Vagina (tissue), 2 donors: ENCODE results near the gene SPON1.

ENCODE experiments used
- CTCF ChIP-seq, 3 experiments: fragments of 450-650 bp in 2 of 3; fragments of 200-600 bp in 1 of 3; sonication (generic) in 1 of 3; IDR thresholded peaks; one replicate each; pipeline ENCODE4 v1.5.1; 2017 to 2019; ENCODE audit warnings: antibody characterized with exemption in 3 of 3, mild to moderate bottlenecking in 2 of 3, moderate library complexity in 2 of 3
- POLR2A ChIP-seq, 2 donors: fragments of 450-650 bp; IDR thresholded peaks; one replicate each; pipeline ENCODE4 v1.6.1; 2017; ENCODE audit warnings: antibody characterized with exemption in 2 of 2, mild to moderate bottlenecking in 2 of 2, moderate library complexity in 2 of 2
- POLR2AphosphoS5 ChIP-seq, 2 donors: sonication (generic); formaldehyde crosslinking; IDR thresholded peaks; one replicate each; pipeline ENCODE4 v1.9.0; 2017; ENCODE audit warnings: antibody characterized with exemption in 2 of 2, mild to moderate bottlenecking in 2 of 2, low read depth in 1 of 2; ENCODE audit not compliant: insufficient read depth in 1 of 2

- TF ChIP-seq CTCF (IDR thresholded peaks at IDR 0.05) (no peak), POLR2AphosphoS5 (IDR thresholded peaks at IDR 0.05; ENCODE audit: insufficient read depth in 1 of 2, low read depth in 1 of 2) (no peak), POLR2A (IDR thresholded peaks at IDR 0.05) (no peak)
These were observed 127.4 kb downstream of the SPON1 start for GRCh38 chr11:14089690-14090462.
